Naive B cell (primary cell): ENCODE results near the gene CNGA3. TPM values are rescaled to one million over a fixed set of nuclear protein-coding genes. Genes with fewer than 3 reads are reported as not detected.

Source experiments
- ATAC-seq, 2 donors: fragments of 150-1000 bp; cut with Tn5 transposase; 2 replicates each; pipeline ENCODE4 v1.10.0; 2021; ENCODE audit warnings: low read depth in 2 of 2, mild to moderate bottlenecking in 2 of 2, moderate library complexity in 2 of 2
- DNase-seq: peaks from one replicate; pipeline ENCODE4 v3.0.0; 2022
- H3K27ac Mint-ChIP-seq, 6 donors: one replicate each; pipeline ENCODE4 v1.8.0; 2020 to 2022; ENCODE audit warnings: mild to moderate bottlenecking in 6 of 6, mixed read lengths in 6 of 6, moderate library complexity in 5 of 6, inconsistent platforms in 2 of 6
- H3K27me3 Mint-ChIP-seq, 3 donors: one replicate each; pipeline ENCODE4 v1.8.0; 2021 to 2022; ENCODE audit warnings: mixed read lengths in 3 of 3, mild to moderate bottlenecking in 1 of 3
- H3K36me3 Mint-ChIP-seq, 2 donors: one replicate each; pipeline ENCODE4 v1.8.0; 2020 to 2022; ENCODE audit warnings: mixed read lengths in 2 of 2, inconsistent platforms in 1 of 2, mild to moderate bottlenecking in 1 of 2
- H3K4me1 Mint-ChIP-seq, 3 donors: one replicate each; pipeline ENCODE4 v1.8.0; 2020 to 2022; ENCODE audit warnings: mixed read lengths in 3 of 3, inconsistent platforms in 1 of 3, mild to moderate bottlenecking in 1 of 3, moderate library complexity in 1 of 3
- H3K4me3 Mint-ChIP-seq, 8 donors: one replicate each; pipeline ENCODE4 v1.8.0; 2020 to 2022; ENCODE audit warnings: mild to moderate bottlenecking in 8 of 8, mixed read lengths in 8 of 8, moderate library complexity in 8 of 8, inconsistent platforms in 2 of 8
- H3K9me3 Mint-ChIP-seq, 7 donors: one replicate each; pipeline ENCODE4 v1.8.0; 2020 to 2022; ENCODE audit warnings: mixed read lengths in 7 of 7, mild to moderate bottlenecking in 5 of 7, inconsistent platforms in 2 of 7, moderate library complexity in 1 of 7
- polyA plus RNA-seq, 6 donors: library from polyadenylated mRNA; unstranded; fragments of 300-500 nt; fragmentation: Illumina TruSeq; gene quantifications; one replicate each; pipeline ENCODE4 v1.2.3, GENCODE V29; 2021; ENCODE audit warnings: low read depth in 6 of 6

Gene CNGA3
- polyA plus RNA-seq, 6 donors from 2014 or later, result not detected

DNA sequence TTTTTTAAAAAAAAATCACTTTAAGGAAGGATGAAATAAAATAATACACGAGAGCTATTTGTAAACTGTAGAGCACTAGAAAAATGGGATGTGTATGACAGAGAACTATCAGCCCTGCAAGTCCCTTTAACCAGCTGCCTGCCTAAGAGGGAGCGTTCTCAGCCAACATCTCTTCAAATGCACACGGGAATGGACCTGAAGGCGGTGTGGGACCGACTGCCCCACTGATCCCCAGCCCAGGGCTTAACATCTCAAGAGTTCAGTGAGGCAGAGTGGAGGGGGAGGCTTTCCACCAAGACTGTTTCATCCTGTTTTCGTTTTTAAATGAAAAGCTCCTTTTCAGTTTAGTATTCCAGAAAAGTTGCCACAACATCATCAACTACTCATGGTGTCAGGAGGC is 100.6 kb downstream of the CNGA3 start:
- Mint-ChIP-seq H3K27ac (no peak overlapping the region), H3K27me3 (peaks cover 0 to 12% (median 0%) of the 10 kb centered on the region in 3 donors), H3K4me1 (peaks cover 14 to 18% (median 15%) of the 10 kb centered on the region in 3 donors), H3K9me3 (no peaks in the 10 kb centered on the region), H3K36me3 (no peaks in the 10 kb centered on the region), H3K4me3 (peak overlapping the region in 1 of 8 donors; percentile 99)
- ATAC-seq, result no peak
- no peak for DNase-seq

Other genes with a start within 250 kb of the CNGA3 start
- 1 to 10 TPM; 1.8 to 4.3 (median 2.9) TPM for gene INPP4A, start 98.4 kb downstream of the CNGA3 start, polyA plus RNA-seq